Central memory CD4-positive, alpha-beta T cell (primary cell): ENCODE results near the gene ATF7IP2.
"Not testable (repeated sequence)": the region's sequence is repeated elsewhere in the genome, so short reads cannot be mapped to it uniquely, and the experiment has no call there.

ENCODE experiments used
- DNase-seq: peaks from one replicate; pipeline ENCODE4 v3.0.0; 2022

ATF7IP2 gene

DNA sequence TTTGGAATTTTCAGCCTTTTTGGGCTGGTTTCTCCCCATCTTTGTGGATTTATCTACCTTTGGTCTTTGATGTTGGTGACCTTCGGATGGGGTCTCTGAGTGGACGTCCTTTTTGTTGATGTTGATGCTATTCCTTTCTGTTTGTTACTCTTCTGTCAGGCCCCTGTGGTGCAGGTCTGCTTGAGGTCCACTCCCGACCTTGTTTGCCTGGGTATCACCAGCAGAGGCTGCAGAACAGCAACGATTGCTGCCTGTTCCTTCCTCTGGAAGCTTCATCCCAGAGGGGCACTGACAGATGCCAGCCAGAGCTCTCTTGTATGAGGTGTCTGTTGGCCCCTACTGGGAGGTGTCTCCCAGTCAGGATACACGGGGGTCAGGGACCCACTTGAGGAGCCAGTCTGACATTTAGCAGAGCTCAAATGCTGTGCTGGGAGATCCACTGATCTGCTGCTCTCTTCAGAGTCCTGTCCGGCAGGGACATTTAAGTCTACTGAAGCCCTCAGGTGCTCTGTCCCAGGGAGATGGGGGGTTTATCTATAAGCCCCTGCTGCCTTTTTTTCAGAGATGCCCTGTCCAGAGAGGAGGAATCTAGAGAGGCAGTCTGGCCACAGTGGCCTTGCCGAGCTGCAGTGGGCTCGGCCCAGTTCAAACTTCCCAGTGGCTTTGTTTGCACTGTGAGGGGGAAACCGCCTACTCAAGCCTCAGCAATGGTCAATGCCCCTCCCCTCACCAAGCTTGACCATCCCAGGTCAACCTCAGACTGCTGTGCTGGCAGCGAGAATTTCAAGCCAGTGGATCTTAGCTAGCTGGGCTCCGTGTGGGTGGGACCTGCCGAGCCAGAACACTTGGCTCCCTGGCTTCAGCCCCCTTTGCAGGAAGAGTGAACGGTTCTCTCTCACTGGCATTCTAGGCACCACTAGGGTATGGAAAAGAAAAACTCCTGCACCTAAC lies 66.6 kb downstream of the ATF7IP2 start:
- DNase-seq: not testable (repeated sequence)

- DNase-seq: no peak
These were observed 67.3 kb downstream of the ATF7IP2 start for GRCh38 chr16:10453159-10453510.

GRCh38 chr16:10465821-10466220 lies 80.0 kb downstream of the ATF7IP2 start:
- no peak for DNase-seq

DNA sequence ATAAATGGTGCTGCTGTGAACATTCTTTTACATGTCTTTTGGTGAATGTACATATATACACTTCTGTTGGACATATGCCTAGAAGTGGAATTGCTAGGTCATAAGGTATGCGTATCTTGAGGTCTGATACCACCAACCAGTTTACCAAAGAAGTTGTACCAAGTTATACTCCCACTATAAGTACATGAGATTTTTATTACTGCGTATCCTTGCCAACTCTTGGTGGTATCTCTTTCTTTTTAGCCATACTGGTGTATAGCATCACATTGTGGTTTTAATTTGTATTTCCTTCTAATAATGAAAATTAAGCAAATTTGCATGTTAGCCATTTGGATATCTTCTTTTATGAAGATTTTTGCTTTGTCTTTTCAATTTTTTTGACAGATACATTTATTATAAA lies 80.5 kb downstream of the ATF7IP2 start:
- DNase-seq: no peak

GRCh38 chr16:10466861-10467260 lies 81.0 kb downstream of the ATF7IP2 start:
- DNase-seq: no peak

GRCh38 chr16:10476636-10477035 lies 90.8 kb downstream of the ATF7IP2 start:
- DNase-seq: not testable (repeated sequence)

GRCh38 chr16:10480151-10480550 lies 94.3 kb downstream of the ATF7IP2 start:
- DNase-seq: no peak

DNA sequence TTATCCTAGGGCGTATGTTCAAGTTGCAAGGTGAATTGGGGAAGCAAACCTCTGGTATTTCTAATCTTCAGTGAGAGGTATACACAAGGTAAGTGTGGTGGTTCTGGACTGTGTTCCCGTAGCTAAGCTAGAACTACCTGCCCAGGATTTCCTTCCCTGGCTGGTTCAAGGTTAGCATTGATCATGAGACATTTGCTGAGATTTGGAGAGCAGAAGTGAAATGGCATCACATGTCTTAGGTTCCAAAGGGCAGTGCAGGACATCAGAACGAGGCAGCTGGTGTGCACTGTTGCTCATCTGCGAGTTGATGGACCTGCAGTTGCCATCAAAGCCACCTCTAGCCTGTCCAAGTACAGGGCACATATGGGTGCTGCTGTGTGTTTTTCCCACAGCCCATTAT lies 99.3 kb downstream of the ATF7IP2 start:
- no peak for DNase-seq

DNA sequence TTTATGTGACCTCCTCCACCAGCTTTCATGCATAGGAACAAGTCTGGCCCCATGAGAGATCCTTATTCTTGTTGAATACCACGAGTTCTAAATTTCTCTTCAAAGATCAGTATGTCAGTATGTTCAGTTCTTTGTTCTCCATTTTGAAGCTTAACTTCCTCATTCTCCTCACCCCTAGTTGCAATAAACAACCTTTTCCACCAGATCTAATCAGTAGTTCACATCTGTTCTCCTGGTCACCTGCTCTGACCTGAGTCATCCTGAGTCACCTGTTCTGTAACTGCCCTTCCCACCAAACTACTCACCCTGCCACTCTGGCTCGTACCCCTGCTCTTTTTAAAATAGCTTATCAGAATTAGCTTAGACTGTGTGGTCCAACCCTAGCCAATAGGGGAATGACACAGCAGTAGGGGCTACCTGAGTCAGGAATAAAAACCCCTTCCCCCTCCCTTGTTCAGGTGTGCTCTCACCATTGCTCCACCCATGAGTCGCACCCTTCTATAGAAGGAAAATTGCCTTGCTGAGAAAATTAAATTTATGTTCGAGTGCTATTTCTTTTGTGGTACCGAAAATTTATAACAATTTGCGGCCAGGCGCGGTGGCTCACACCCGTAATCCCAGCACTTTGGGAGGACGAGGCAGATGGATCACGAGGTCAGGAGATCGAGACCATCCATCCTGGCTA lies 100.0 kb downstream of the ATF7IP2 start:
- no peak for DNase-seq

GRCh38 chr16:10490141-10490540 lies 104.3 kb downstream of the ATF7IP2 start:
- no peak for DNase-seq

- DNase-seq: no peak
These were observed 107.4 kb downstream of the ATF7IP2 start for GRCh38 chr16:10493276-10493675.

DNA sequence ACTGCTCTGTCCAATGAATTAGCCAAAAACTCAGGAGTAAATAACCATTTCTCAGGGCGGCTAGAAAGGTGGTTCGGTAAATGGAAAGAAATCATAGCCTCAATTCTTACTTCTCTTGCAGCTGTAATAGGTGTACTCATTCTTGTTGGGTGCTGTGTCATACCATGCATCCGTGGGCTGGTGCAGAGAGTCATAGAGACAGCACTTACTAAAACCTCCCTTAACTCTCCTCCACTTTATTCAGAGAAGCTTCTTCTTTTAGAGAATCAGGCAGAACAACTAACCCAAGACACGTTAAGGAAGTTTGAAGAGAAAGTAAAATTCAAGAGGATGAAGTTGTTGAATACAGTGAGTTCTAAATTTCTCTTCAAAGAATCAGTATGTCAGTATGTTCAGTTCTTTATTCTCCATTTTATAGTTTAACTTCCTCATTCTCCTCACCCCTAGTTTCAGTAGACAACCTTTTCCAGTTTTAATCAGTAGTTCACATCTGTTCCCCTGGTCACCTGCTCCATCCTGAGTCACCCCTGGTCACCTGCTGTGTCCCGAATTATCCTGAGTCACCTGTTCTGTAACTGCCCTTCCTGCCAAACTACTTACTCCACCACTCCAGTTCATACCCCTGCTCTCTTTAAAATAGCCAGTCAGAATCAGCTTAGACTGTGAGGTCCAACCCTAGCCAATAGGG lies 108.6 kb downstream of the ATF7IP2 start:
- no peak for DNase-seq

GRCh38 chr16:10495031-10495345 lies 109.1 kb downstream of the ATF7IP2 start:
- DNase-seq: no peak

GRCh38 chr16:10497132-10498101 lies 111.6 kb downstream of the ATF7IP2 start:
- DNase-seq: no peak

- DNase-seq: no peak
These were observed 114.7 kb downstream of the ATF7IP2 start for GRCh38 chr16:10500582-10500981.

DNA sequence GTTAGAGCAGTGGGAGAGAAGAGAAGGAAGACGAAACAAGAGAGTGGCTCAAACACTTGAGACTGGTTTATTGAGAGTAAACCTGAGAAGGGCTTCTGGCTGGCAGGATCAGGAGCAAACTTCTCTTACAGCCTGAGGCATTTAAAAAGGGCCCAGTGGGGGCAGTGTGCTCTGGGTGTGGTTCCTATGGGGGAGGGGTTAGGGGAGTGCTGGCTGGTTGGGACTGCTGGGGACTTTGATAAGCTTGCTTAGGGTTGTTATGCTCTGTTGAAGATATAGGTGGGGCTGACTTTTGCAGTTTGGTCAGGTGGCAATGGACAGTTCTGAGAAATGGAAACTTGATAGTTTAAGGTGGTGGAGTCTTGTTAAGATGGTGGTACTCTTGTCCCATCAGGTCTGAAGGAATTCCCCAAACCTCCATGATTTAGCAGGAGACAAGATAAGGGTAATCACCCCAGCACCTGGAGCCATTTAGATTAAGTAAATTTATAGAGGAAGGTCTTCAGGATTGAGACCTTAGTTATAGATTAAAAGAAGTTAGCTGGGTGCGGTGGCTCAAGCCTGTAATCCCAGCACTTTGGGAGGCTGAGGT lies 115.3 kb downstream of the ATF7IP2 start:
- no peak for DNase-seq

DNA sequence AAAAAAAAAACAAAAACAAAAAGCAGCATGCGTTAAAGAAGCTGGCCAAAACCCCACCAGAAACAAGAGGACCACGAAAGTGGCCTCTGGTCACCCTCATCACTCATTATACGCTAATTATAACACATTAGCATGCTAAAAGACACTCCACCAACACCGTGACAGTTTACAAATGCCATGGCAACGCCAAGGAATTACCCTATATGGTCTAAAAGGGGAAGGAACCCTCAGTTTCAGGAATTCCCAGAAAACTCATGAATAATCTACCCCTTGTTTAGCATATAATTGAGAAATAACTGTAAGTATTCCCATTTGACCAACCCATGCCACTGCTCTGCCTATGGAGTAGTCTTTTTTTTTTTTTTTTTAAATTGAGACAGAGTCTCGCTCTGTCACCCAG lies 116.9 kb downstream of the ATF7IP2 start:
- no peak for DNase-seq

- no peak for DNase-seq
These were observed 118.6 kb downstream of the ATF7IP2 start for GRCh38 chr16:10504404-10504885.

- not testable (repeated sequence) for DNase-seq
These were observed 119.4 kb downstream of the ATF7IP2 start for GRCh38 chr16:10505286-10505685.

DNA sequence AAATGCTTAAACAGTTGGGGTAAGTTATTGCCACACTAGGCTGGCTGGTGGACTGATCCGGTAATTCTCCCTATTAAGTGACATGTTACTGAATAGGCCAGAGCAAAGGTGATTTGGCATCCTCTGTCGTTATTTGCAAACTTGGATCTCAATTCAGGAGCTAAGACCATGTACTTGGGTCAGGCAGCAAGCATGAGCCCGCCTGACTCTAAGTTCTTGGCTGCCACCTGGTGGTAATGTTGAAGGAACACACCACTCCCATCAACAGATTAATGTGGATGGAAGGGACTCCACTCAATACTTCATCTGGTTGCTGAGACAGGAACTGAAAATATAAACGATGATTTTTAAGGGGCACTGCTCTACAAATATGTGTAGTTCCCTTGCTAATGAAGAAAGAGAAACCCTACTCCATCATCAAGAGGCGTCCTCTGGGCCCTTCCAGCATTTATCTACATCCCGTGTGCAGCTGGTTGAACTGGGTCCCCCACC lies 123.7 kb downstream of the ATF7IP2 start:
- DNase-seq: peak; percentile 59

DNA sequence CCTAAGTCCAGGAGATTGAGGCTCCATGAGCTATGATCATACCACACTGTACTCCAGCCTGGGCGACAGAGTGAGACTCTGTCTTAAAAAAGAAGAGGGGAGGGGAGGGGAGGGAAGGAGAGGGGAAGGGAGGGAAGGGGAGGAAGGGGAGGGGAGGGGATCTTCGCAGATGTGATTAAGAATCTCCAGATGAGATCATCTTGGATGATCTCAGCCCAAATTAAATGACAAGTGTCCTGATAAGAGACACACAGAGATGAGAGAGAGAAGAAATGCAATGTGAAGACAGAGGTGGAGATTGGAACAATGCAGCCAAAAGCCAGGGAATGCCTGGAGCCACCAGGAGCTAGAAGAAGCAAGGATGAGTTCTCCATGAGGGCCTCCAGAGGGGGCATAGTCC lies 124.4 kb downstream of the ATF7IP2 start:
- DNase-seq: no peak

DNA sequence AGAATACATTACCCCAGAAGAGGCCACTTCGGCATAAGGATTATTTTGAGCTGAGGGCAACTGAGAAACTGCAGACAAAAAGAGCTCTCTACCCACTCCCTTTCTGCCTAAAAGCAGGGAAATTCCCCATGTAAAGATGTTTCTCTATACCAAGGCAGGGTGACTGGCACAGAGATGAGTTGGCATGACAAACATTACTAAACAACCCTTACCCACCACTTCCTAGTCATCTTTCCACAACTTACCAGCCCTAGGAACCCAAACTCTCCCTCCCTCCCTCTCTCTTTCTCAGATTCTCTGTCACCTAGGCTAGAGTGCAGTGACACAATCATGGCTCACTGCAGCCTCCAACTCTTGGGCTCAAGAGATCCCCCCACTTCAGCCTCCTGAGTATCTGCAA lies 126.0 kb downstream of the ATF7IP2 start:
- no peak for DNase-seq
